ENCODE results near the gene JAK1.

The JAK1 gene

GRCh38 chr1:64917907-64918306 lies 48.4 kb downstream of the JAK1 start:
- no peak for DNase-seq

- peak; percentile 100 for DNase-seq
Observed at GRCh38 chr1:64917328-64917861, 49.0 kb downstream of the JAK1 start.

GRCh38 chr1:64915381-64916274 lies 50.7 kb downstream of the JAK1 start:
- DNase-seq: peak; percentile 39

DNA sequence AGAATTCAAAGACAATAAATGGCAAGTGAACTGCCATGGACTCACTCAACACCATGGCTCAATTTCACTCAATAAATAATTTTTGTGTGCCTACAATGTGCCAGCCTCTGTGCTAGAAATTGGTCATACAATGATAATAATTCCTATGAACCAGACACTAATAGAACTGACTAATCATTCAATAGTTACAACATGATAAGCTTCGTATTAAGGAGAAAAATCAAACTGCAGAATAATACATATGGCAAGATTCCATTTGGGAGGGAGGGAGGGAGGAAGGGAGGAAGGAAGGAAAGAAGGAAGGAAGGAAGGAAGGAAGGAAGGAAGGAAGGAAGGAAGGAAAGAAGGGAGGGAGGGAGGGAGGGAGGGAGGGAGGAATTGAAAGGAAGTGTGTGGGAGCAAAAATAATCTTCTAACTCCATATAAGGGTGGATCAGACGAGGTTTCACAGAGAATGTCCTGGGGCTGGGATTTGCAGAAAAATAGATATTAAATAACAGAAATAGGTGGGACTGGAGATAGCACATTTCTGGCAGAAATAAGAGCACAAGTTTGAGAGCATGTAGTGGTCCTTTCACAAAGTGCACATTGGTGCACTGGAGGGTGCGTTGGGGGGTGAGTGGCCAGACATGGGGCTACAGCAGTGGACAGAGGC lies 52.9 kb downstream of the JAK1 start:
- DNase-seq: no peak

GRCh38 chr1:64912191-64912590 lies 54.2 kb downstream of the JAK1 start:
- DNase-seq: no peak

- no peak for DNase-seq
Observed at GRCh38 chr1:64911326-64911725, 55.0 kb downstream of the JAK1 start.

- DNase-seq: peak; percentile 61
Observed at GRCh38 chr1:64909031-64909430, 57.3 kb downstream of the JAK1 start.

GRCh38 chr1:64908575-64908974 lies 57.8 kb downstream of the JAK1 start:
- DNase-seq: no peak

GRCh38 chr1:64906447-64906846 lies 59.9 kb downstream of the JAK1 start:
- no peak for DNase-seq

- no peak for DNase-seq
Observed at GRCh38 chr1:64903593-64903992, 62.8 kb downstream of the JAK1 start.

DNA sequence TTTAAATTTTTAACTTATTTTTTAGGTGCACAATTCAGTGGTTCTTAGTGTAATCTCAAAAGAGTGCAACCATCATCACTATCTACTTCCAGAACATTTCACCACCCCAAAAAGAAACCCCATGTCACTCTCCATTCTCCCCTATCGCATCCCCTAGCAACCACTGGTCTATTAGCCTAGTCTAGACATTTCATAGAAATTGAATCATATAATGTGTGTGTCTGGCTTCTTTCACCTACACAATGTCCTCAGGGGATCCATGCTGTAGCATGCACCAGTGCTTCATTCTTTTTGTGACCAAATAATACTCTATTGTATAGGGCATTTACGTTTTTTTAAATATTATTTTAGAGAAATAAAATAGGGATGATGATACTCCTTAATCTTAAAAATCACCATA lies 64.7 kb downstream of the JAK1 start:
- no peak for DNase-seq

- DNase-seq: no peak
Observed at GRCh38 chr1:64900916-64901315, 65.4 kb downstream of the JAK1 start.

GRCh38 chr1:64898107-64898861 lies 68.1 kb downstream of the JAK1 start:
- DNase-seq: peak; percentile 93

GRCh38 chr1:64896551-64896950 lies 69.8 kb downstream of the JAK1 start:
- no peak for DNase-seq

- DNase-seq: no peak
Observed at GRCh38 chr1:64895500-64895899, 70.8 kb downstream of the JAK1 start.

DNA sequence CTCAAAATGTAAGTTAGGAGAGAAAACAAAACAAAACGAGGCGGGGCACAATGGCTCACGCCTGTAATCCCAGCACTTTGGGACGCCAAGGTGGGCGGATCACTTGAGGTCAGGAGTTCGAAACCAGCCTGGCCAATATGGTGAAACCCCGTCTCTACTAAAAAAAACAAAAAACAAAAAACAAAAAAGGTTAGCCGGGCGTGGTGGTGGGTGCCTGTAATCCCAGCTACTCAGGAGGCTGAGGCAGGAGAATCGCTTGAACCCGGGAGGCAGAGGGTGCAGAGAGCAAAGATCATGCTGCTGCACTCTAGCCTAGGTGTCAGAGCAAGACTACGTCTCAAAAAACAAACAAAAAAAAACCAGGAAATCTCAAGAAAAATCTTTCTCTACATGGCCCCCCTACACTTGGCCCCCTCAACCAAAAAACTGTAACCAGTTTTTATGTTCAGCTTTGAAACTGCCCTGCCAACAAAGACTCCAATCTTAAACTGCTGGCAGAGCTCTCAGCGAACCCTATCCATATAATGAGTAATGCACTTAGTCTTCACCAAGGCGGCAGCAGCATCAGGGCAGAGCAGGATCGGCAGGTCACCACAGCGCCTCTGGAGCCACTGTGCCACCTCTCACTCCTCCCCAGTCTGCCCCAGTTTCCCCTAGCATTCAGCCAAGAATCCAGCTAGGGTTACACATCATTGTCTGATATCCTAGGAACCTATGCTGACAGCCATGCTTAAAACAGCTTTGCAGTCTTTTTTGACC lies 71.7 kb downstream of the JAK1 start:
- no peak for DNase-seq

DNA sequence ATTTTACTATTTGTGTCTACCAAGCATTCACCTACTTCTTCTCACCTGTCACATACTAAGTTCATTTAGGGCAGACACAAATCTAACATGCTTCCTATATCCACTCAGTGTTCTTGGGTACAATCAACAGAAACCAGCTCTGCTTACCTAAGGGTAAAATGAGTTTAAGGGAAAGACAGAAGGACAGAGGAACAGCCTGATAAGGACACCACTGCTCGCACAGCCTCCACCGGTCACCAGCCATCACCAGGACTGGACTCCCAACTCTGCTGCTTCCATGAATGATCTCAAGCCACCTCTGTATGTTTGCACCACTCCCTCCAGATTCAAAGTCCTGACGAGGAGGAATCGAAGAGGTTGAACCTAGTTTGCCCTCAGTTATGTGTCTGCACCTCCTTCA lies 72.4 kb downstream of the JAK1 start:
- DNase-seq: no peak

DNA sequence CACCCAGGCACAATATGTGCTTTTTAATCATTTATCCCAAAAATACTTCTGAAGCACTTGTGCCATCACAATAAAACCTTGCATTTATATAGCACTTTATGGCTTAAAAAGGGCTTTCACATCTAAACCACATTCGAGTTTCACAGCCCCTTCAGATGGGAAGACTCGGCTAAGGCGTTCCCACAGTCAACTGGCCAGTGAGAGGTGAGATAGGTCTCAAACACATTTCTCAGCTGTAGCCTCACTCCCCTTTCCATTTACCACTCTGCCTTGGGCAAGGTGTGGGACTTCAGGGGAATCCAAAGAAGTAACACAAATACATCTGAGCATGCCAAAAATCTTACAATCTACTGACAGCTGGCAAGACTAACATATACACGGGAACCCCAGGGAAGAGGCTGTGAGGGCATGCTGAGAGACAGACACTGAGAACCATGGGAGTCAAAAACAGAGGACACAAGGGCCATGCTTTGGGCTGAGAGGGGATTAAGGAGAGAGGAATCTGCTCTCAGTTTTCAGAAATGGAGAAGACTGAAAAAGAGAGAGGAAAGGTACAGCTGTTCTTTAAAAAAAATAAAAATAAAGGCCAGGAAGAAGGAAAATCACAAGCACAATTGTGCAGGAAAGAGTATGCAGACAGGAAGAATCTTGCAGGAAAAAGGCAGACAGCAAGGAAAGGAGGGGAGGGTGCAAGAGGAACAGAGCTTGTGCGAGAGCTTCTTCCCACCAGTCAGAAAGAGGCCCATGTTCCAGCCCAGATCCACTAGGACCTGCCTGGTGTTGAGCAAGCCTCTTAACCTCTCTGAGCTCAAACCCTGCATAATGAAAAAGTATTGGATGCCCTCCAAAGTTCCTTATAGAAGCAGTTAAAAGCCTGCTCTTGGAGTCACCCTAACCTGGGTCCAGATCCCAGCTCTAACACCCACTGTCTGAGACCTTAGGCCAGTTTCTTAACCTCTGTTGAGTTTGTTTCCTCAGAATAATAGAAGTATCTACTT lies 73.5 kb downstream of the JAK1 start:
- no peak for DNase-seq

DNA sequence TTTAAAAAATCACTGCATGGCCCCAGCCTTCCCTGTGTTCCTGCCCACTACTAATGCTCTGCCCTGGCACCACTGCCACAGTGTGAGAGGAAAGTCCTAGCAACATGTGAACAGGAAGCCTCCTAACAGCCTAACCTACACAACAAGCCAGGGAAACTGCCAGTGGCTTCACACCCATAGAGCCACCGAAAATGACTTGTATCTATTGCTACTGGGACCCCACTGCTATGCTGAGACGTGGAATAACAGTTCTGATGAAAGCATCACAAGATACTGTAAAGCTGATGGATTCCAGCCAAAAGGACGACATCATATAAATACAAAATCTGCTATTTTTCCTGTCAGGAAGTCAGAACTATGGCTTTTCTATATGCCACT lies 74.9 kb downstream of the JAK1 start:
- peak; percentile 34 for DNase-seq

DNA sequence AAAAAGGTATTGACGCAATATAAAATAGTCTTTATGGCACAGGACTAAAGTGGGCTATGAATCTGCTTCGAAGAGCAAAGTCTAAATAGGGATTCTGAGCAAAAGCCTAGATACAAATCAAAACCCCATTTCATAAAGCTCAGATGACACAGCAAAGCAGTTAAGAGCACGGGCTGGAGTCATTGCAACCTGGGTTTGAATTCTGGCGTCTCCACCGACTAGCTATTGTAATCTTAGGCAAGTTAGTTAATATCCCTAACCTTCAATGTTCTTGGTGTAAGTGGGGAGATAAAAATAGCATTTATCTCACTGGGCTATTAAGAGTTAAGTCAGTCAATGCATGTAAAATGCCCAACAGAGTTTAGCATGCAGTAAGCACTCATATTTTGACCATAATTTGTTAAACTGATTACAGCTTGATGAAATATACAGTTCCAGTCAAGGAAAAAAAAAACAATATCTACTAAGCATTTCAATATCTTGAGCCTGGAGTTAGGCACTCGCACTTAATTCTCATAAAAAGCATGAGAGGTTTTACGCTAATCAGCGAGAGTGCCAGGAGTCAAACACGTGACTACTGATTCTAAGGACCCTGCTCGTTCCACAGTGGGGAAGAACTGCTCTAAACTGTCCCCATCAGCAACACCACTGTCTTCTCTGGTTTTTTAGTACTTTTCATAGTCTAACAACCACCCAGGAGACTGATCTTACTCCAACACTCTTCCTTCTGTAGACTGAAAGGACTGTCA lies 75.5 kb downstream of the JAK1 start:
- DNase-seq: no peak

Data from fibroblast of skin of right quadriceps (primary cell).